GM19351 (cell line): ENCODE results near the gene NFX1.

ENCODE experiments used
- ATAC-seq: cut with Tn5 transposase; IDR thresholded peaks from one replicate; pipeline ENCODE4 v1.9.1; 2021; ENCODE audit warnings: mild to moderate bottlenecking, moderate library complexity; ENCODE audit not compliant: unreplicated experiment

The NFX1 gene

GRCh38 chr9:33265211-33265865 is 25.0 kb upstream of the NFX1 start:
- ATAC-seq, result no peak

DNA sequence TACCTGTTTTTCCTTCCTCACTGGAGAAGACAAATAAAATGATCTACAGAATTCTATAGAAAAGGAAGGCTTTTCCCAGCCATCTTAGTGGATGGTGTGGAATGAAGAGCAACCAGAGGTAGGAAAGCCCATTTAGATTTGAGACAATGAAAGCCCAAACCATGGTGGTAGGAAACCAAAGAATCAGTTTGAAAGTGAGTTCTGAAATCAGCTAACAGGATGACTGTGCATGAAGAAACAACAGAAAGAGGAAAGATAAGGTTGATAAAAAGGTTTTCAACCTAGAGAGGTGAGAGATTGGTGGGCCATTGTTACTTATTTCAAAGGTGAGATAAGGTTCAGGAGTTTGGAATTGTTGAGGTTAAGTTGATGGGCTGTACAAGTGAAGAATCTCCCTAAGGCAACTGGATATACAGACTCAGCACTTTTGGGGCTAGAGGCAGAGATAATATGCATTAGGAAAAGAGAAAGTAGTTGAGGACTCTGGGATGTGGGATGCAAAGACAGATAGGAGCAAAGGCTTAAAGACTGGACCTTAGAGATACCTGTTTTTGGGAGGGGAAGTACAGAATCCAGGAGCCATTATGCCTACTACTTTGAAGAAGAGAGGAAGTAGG is 23.1 kb upstream of the NFX1 start:
- ATAC-seq, result no peak

GRCh38 chr9:33270146-33270545 is 20.2 kb upstream of the NFX1 start:
- ATAC-seq, result no peak

DNA sequence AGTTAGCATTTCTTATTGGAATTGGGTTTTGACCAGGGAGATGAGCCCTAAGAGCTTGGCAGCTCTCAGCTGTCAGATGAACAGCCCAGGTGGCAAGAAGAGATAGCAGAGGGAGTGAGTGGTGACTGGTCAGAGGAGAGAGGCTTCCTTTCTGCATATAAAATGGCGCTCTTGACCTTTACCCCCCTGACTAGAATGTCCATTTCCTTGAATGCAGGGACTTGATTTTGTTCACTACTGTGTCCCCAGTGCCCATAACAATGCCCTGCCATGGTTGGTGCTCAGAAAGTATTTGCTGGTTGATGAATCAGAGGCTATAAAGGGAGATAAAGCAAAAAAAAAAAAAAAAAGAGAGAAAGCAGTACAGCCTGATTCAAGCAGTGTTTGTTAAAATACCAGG is 18.3 kb upstream of the NFX1 start:
- ATAC-seq, result no peak

DNA sequence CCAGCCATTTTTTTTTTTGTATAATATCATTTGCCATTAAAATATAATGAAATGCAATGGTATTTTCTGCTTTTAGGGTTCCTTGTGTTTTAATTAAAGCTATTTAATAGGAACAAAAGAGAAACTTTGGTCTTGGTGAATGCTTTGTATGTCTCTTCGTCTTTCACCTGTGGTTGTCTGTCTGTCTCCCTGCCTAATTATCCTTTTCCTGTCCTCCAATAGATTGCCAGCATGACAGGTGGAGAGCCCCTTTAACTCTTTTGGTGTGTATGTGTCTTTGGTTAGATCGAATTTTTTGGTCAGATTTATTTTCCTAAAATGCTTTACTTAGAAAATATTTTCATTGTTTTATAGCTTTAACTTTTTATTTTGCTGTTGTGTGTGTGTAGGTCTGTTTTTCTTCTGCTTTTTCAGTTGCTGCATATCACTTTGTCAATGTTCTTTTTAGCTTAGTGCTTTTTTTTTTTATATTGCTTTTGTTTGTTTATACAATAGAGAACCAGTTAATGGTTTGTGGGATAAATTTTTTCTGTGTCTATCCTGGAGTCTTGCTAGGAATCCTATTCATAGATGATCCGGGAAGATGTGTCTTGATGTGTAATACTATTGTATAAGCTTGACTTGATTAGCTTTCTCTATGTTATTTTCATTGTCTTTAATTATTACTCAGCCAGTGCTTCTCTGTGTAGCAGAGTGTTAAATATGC is 16.9 kb upstream of the NFX1 start:
- no peak for ATAC-seq

- no peak for ATAC-seq
These were observed 16.4 kb upstream of the NFX1 start for GRCh38 chr9:33273972-33274328.

DNA sequence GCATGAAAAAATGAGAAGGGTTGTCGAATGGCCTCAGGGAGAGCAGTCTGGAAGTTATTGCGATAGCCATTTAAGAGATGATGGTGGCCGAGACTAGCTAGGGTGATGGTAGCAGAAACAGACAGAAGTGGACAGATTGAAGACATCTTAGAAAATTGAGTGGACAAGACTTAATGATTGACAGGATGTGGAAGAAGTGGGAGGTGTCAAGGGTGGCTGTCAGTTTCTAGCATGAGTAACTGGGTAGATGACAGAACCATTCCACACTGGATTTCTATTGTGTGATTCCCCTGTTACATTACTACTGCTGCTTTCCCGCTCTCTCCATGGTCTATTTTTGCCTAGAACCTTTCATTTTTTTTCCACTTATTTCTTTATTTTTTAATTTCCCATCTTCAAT is 12.8 kb upstream of the NFX1 start:
- no peak for ATAC-seq

DNA sequence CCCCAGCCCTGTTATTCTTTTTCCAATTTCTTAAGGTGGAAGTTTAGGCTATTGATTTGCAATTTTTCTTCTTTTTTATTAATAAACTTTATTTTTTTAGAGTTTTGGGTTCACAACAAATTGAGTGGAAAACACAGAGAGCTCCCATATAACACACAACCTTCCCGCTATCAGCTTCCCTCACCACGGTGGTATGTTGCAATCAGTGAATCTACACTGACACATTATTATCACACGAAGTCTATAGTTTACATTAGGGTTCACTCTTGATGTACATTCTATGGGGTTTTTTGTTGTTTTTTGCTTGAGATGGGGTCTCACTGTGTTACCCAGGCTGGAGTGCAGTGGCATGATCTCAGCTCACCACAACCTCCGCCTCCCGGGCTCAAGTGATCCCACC is 4.8 kb upstream of the NFX1 start:
- ATAC-seq, result no peak

GRCh38 chr9:33287087-33287490 is 3.2 kb upstream of the NFX1 start:
- no peak for ATAC-seq

DNA sequence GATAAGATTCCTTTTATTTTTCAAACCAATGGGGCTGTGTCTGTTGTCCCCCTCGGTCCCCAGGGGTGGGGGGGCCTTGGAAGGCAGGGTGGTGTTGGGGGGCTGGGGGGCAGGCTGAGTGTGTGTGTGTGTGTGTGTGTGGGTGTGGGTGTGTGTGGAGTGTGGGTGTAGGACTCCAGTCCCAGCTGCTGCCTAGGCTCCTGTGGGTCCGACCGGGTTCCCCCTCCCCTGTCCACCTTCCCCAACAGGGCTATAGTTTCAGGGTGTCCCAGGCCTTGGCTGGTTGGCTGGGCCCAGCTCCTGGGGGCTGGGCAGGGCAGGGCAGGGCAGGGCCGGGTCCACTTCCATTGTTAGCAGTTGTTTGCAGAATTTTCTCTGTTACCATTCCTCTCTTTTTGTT is 2.1 kb upstream of the NFX1 start:
- ATAC-seq, result no peak

DNA sequence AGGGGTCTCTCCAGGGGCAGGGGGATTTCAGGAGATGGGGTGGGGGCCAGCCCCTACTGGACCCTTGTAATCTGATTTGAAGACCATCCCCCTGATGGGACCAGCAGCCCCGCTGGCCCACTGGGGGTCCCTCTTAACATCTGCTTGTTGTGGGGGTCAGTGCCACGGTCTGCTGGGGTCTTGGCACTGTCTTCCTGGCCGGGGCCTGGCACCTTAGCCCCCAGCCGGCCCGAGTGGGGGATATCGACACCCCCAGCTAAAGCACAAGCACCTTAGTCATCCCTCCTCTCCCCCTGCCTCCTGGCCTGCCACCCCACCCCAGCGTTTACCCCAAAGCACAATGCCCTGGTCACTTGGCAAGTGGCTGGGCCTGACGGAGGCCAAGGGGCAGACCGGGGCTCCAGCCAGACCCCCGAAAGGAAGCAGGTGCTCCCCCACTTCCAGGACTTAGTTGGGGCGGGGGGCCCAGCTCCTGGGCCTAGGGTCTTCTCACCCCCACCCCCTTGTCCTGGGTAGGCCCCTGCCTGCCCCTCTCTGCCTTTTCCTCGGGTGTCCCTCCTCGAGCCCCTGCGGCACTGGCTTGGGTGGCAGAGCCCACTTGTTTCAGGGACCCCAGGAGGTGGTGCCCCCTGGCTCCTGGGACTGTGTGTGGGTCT is 1.4 kb upstream of the NFX1 start:
- no peak for ATAC-seq

DNA sequence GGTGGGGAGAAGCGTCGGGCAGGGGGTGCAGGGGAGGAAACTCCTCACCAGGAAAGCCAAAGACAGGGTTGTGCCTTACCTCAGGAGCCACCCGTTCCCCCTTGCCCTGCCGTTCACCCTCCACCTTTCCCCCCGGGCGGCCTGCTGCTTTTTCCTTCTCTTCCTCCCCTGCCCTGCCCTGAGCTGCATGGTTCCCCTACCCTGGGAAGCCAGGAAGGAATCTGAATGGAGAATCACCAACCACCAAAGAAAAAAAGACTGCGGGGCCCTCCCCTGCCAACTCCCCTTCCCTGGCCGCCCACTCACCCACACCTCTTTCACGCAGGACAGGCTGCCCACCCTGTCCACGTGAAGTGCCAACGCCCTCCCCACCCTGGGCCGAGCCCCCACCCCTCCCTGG is 820 bp upstream of the NFX1 start:
- ATAC-seq, result no peak

DNA sequence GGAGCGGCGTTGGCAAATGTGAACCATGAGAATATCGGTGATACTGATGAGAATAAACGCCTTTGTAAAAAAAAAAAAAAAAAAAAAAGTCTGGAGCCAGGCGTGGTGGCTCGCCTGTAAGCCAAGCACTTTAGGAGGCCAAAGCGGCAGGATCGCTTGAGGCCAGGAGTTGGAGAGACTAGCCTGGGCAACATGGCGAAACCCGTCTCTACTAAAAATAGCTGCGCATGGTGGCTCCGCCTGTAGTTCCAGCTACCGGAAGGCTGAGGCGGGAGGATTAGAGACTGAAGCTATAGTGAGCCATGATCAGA is 425 bp upstream of the NFX1 start:
- ATAC-seq, result peak; percentile 33

- ATAC-seq, result peak; percentile 0
These were observed 698 bp downstream of the NFX1 start for GRCh38 chr9:33291031-33291397.

DNA sequence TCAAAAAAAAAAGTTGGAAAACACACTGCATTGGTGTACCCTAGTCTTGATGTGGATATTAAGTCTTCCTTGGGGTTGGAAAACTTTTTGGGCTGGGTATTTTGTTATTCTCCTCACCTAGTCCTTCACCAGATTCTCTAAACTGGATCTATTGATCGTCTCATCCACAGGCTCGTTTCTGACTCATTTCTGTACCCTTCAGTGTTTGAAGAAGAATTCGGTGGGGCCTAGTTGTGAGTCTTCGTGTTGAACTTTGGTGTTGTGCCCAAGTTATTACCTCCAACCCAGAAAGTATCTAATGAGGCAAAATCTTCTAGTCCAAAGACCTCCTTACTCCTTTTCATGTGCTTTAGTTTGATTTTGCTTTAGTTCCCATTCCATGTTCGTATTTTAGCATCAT is 1.6 kb downstream of the NFX1 start:
- no peak for ATAC-seq

DNA sequence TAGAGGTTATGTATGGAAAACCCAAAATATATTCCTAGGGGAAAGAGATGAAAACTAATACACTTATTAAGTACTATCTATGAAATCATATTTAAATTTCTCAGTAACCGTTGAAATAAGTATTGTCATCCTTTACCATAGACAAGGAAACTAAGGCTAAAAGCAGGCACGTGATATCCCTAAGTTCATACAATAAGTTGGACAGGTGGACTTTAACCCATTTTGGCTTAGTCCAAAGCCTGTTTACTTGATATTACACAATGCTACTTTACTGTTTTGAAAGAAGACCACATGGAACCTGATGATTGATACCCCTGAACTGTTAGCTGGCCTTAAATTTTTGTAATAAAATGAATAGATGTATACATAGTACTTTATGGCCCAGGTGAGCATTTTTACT is 3.5 kb downstream of the NFX1 start:
- ATAC-seq, result no peak

GRCh38 chr9:33294670-33295432 is 4.5 kb downstream of the NFX1 start:
- ATAC-seq, result no peak

- peak; percentile 39 for ATAC-seq
These were observed 5.3 kb downstream of the NFX1 start for GRCh38 chr9:33295571-33295970.

DNA sequence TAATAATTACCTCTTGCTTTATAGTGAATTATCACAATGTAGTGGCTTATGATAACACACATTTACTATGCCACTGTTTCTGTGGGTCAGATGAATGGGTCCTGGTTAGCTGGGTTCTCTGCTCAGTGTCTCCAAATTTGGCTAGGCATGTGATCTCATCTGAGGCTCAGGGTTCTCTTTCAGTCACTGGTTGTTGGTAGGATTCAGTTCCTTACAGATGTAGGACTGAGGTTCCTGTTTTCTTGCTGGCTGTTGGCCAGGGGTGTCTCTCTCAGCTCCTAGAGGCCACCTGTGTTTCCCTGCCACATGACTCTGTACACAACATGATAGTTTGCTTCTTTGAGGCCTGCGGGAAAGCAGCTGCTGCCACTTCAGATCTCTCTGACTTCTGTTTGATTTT is 7.1 kb downstream of the NFX1 start:
- peak; percentile 90 for ATAC-seq

DNA sequence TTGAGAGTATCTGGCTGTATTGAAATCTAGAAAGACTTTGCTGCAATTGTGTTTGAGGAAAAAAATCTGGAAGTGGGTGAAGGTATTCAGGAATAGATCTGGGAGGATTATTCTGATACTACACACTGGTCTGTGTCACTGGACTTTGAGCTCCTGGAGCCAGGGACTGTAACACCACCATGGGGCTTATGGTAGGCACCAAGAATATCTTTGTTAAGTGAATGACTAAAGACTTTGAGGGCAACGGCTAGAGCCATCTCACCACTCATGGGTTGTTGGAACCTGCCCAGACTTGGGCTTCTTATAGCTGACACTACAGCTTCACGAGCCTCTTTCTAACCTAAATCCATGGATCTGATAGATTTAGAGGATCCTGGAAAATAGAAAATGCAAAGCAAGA is 10.2 kb downstream of the NFX1 start:
- no peak for ATAC-seq

DNA sequence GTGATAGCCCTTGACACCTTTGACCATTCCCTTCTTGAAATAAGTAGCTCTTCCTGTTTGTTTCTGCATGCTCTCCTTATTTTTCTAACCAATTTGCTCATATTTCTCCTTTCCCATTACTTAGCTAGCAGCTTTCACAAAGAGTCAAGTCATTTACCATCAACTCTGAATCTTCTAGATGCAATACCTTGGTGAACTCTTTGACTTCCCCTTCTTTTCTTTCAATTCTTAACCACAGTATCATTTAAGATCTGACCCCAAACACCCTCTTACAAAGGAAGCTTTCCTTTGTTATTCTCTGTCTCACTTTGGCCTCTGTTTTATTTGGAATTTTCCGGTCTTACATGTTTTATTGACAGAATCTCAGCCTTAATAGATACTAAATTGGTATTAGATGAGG is 14.0 kb downstream of the NFX1 start:
- ATAC-seq, result no peak

- ATAC-seq, result peak; percentile 81
These were observed 15.7 kb downstream of the NFX1 start for GRCh38 chr9:33306037-33306436.
